ENCODE results near the gene BRD4.

GRCh38 chr19:15353908-15354307, 21.6 kb upstream of the BRD4 start:
- TF ChIP-seq CTCF (IDR thresholded peaks at IDR 0.05) (no peak), POLR2AphosphoS5 (IDR thresholded peaks at IDR 0.05) (no peak), EP300 (IDR thresholded peaks at IDR 0.05) (no peak)

All from upper lobe of left lung (tissue), 4 donors.